ENCODE results near the gene FAF2.

GRCh38 chr5:176549871-176550270 is 101.7 kb downstream of the FAF2 start:
- TF ChIP-seq CTCF (IDR thresholded peaks at IDR 0.05), result no peak
- TF ChIP-seq ZFX (IDR thresholded peaks at IDR 0.05; ENCODE audit: borderline replicate concordance), result no peak

Measured in 22Rv1 (cell line).